Hair follicular keratinocyte (primary cell): ENCODE measurements around the gene KLF1. TPM values are rescaled to one million over a fixed set of nuclear protein-coding genes. Genes with fewer than 3 reads are reported as not detected.

Experiments
- total RNA-seq: library from RNA; depleted of rRNA; stranded (reverse); fragments of >200 nt; gene quantifications from 2 replicates; pipeline ENCODE4 v1.2.3, GENCODE V29; 2015

KLF1 gene
- total RNA-seq, result not detected in 2 replicates

DNA sequence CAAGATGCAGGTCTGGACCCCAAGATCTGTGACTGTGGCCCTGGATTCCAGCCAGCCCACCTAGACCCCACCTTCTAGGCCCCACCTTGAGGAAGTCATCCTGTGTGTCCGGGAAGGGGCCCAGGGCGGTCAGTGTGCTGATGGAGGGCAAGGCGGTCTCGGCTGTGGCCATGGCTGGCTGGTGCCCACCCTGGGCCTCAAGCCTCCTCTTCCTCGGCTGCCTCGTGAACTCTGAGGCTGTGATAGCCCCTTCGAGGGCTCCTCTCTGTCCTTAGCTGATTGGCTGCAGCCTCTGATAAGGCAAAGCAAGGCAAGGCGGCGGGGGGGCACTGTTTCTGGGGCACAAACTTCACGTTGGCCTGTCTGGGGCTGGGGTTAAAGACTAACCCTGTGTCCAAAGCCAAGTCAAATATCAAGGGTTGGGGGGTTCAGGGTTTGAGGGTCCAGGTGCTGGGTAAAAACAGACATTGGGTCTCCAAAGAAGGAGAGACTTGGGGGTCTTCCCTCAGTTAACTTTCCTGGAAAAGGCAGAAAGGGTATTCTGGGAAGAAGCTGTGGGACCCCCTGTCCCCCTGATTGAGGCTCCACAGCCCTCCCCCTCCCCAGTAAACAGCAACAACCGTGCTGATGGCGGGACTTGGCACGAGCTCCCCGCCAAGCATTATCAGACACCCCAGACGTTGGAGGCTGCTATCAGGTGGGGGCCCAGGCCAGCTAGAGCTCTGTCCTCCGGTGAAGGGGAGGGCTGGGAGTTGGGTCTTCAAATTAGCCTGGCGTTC, at the start of gene KLF1:
TSS of gene KLF1 (minus strand) at position 233 of the 779 bp plus-strand sequence. CDS start at position 172, 61 bp downstream.

DNA sequence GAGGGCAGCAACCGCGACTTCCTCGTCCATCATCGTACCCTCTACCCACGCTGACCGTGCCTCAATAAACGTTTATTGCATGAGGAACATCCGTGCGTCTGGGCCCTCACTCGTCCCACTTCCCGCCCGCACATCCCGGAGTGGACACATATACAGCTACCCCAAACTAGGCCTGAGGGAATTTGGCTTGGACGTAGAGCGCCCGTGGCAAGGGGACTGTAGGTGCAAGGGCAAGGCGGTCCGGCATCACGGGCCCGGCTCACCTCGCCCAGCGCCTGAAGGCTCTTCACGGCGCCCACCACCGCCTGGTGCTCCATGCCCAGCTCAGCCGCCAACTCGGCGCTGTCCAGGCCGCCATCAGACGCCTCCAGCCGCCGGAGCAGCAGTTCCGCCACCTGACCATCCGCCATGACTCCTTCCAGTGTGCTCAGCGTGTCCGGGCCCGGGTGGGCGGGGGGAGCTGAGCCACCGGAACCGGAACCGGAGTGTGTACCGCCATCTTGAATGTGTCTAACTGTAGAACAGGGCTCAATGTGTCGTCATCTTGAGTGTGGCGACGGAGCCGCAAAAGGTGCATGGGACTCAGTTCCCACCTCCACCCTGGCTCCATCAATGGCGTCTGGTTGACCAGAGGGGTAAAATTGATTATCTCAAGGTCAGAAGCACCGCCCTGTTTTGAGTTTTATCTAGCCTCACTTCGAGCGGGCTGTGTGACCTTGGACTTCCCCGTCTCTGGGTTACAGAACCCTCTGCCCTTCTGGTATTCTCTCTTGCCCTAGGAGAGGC, 46.5 kb upstream of the KLF1 start, which contains the start of gene FARSA:
TSS of gene FARSA (minus strand) at position 425 of the 786 bp plus-strand sequence. CDS start at position 410, 15 bp downstream.

DNA sequence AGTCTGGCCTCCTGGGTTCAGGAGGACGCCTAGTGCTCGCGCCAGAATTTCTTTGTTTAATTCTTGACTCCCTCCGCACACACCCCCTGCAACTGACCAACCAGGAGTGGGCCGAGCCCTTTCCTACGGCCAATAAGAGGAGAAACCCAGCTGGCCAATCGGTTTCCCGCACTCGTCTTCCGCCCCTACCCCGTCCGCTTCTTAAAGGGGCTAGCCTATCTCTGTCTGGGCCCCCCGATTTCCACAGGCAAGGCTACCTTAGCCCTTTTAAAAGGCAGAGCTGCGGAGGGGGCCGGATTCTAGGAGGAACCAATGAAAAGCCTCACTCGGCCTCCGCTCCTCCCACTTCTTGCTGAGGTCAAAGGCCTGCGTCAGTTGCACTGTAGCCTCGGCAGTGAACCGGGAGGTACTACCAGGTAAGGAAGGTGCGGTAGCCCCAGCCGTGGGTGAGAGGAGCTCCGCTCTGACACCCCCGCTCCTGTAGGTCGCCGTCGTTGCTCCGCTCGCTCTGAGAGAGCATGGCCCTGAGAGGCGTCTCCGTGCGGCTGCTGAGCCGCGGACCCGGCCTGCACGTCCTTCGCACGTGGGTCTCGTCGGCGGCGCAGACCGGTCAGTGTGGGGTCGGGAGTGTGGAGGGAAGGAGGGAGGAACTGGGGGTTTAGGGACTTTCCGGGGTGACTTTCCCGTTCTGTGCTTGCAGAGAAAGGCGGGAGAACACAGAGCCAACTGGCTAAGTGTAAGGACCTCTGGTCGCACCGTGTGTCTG, 4.0 kb upstream of the KLF1 start, which contains the start of gene GCDH:
TSS of gene GCDH (plus strand) at position 374 of the 766 bp plus-strand sequence. CDS start at position 519, 145 bp downstream.

DNA sequence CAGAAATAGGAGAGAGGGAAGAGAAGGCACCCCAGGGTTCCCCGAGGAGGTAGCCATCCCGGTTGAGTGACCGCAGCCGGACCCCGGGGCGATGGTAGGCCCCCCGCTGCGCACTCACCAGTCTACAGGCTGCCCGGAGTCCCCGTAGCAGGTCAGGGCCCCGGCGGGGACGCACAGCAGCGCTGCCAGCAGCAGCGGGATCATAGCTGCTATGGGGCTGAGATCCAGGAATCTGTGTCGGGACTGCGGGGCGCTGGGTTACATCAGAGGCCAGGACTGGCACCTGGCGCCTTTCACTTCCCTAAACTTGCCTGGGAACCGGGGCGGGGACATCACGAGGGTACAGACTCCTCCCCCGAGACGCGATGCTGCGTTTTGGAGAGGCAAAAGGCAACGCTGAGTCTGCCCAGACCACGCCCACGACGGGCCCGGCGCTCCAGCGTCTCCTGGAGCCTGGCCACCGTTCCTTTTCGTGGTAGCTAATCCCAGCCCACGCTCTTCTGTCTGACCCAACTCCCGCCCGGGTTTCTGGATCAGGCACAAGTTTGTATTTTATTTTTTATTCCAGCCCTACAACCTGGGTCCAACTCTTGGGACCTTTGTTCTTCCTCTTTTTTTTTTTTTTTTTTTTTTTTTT, 5.7 kb downstream of the KLF1 start, which contains the start of gene DNASE2:
TSS of gene DNASE2 (minus strand) at position 278 of the 637 bp plus-strand sequence. CDS start at position 204, 74 bp downstream.

DNA sequence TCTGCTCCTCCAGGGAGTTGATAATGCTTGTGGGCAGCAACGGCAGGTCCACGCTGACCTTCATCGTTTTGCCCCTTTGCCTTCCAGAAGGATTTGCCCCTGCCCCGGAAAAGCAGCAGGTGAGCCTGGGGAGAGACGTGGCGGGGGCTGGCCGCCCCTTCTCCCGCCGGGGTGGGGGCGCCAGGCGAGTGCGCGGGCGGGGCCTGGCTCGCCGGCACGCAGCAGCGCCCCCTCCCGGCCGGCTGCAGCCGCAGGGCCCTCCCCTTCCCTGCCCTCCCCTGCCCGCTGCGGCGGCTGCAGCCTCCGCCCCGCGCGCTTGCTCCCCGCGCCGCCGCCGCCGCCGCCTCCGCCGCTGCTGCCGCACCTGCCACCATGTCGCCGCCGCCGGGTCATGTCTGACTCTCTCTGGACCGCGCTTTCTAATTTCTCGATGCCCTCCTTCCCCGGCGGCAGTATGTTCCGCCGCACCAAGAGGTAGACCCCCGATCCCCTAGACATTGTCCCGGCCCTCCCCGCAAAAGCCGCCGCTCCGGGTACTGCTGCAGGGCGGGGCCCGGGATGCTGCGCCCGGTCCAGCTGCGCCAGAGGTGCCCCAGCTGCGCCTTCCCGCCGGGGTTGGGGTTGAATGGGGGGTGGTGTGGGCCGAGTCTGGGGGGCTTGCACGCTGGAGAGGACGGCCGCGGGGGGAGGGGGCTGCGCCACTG, 48.7 kb downstream of the KLF1 start, which contains the start of gene MAST1:
TSS of gene MAST1 (plus strand) at position 334 of the 704 bp plus-strand sequence. CDS start at position 392, 58 bp downstream.

DNA sequence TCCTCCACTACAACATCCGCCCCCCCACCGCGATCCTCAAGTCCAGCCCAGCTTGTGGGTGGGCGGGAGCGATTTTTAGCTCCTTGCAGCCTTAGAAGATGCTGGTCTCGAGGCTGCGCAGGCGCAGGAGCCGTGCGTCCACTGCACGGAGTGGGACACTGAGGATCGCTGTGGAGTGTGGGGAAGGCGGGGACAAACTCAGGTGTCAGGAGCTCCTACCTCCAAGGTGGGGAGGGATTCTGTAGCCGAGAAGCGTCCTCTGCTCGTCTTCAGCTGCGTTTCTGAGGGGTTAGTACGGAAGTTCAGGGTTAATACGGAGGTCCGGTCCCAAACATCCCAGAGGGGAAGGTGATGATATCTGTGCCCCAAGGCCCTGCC, 52.4 kb downstream of the KLF1 start, which contains the start of gene RTBDN:
TSS of gene RTBDN (minus strand) at position 14 of the 378 bp plus-strand sequence. CDS start 4,600 bp downstream, outside the sequence.

Other genes with a start within 250 kb of the KLF1 start
- gene MAN2B1, start 220.5 kb downstream of the KLF1 start, total RNA-seq, result 45.4 and 59.0 TPM in 2 replicates
- 5.1 and 11.3 TPM in 2 replicates for gene WDR83, start 220.4 kb downstream of the KLF1 start, total RNA-seq
- 70.4 and 110 TPM in 2 replicates for gene DHPS, start 205.3 kb downstream of the KLF1 start, total RNA-seq
- gene GNG14, start 199.2 kb downstream of the KLF1 start, total RNA-seq, result not detected in 2 replicates
- gene FBXW9, start 190.6 kb downstream of the KLF1 start, total RNA-seq, result 15.1 and 17.9 TPM in 2 replicates
- 20.5 and 26.8 TPM in 2 replicates for gene TNPO2, start 163.3 kb downstream of the KLF1 start, total RNA-seq
- gene TRIR, start 152.5 kb downstream of the KLF1 start, total RNA-seq, result 272 and 389 TPM in 2 replicates
- 79.1 and 99.4 TPM in 2 replicates for gene GET3, start 149.7 kb downstream of the KLF1 start, total RNA-seq
- gene BEST2, start 135.4 kb downstream of the KLF1 start, total RNA-seq, result 0.39 TPM in 1 of 2 replicates, not detected in the other
- gene HOOK2, start 111.6 kb downstream of the KLF1 start, total RNA-seq, result 30.8 and 32.7 TPM in 2 replicates
- gene JUNB, start 95.7 kb downstream of the KLF1 start, total RNA-seq, result 369 and 618 TPM in 2 replicates
- gene PRDX2, start 85.4 kb downstream of the KLF1 start, total RNA-seq, result 260 and 355 TPM in 2 replicates
- gene THSD8, start 85.1 kb downstream of the KLF1 start, total RNA-seq, result not detected in 2 replicates
- 26.7 and 51.0 TPM in 2 replicates for gene RNASEH2A, start 80.6 kb downstream of the KLF1 start, total RNA-seq
- gene RTBDN, start 52.6 kb downstream of the KLF1 start, total RNA-seq, result not detected in 2 replicates
- 0.08 and 0.78 TPM in 2 replicates for gene MAST1, start 48.7 kb downstream of the KLF1 start, total RNA-seq
- 35.8 and 48.5 TPM in 2 replicates for gene DNASE2, start 5.8 kb downstream of the KLF1 start, total RNA-seq
- gene GCDH, start 4.0 kb upstream of the KLF1 start, total RNA-seq, result 30.6 and 39.4 TPM in 2 replicates
- gene SYCE2, start 32.1 kb upstream of the KLF1 start, total RNA-seq, result 0.08 and 0.23 TPM in 2 replicates
- gene FARSA, start 46.5 kb upstream of the KLF1 start, total RNA-seq, result 66.7 and 87.1 TPM in 2 replicates
- 1,822 and 2,213 TPM in 2 replicates for gene CALR, start 51.4 kb upstream of the KLF1 start, total RNA-seq
- gene RAD23A, start 58.7 kb upstream of the KLF1 start, total RNA-seq, result 117 and 122 TPM in 2 replicates
- 65.8 and 102 TPM in 2 replicates for gene GADD45GIP1, start 70.0 kb upstream of the KLF1 start, total RNA-seq
- gene DAND5, start 82.4 kb upstream of the KLF1 start, total RNA-seq, result not detected in 2 replicates
- 16.7 and 18.9 TPM in 2 replicates for gene NFIX, start 108.3 kb upstream of the KLF1 start, total RNA-seq
- gene LYL1, start 215.7 kb upstream of the KLF1 start, total RNA-seq, result 0.53 and 2.7 TPM in 2 replicates
- gene TRMT1, start 229.5 kb upstream of the KLF1 start, total RNA-seq, result 35.5 and 40.1 TPM in 2 replicates
- 57.6 and 71.9 TPM in 2 replicates for gene NACC1, start 231.1 kb upstream of the KLF1 start, total RNA-seq